ENCODE results near the gene TUBB4B. TPM values are rescaled to one million over a fixed set of nuclear protein-coding genes. Genes with fewer than 3 reads are reported as not detected.

TUBB4B gene
- polyA plus RNA-seq, 6 donors from 2014 or later = 22.7 to 53.2 (median 40.2) TPM

- Mint-ChIP-seq H3K27me3 (no peaks in the 10 kb centered on the region), H3K27ac (peak within 1 kb of the TSS; percentile 72 to 95 (median 87)), H3K36me3 (no peaks in the 10 kb centered on the region), H3K4me1 (peaks cover 15 to 42% (median 40%) of the 10 kb centered on the region in 3 donors), H3K9me3 (no peaks in the 10 kb centered on the region), H3K4me3 (peak within 1 kb of the TSS; percentile 84 to 92 (median 87))
- DNase-seq = peak; percentile 99
- peak; percentile 87 to 89 for ATAC-seq (ENCODE audit: low read depth in 2 of 2)
Measured at GRCh38 chr9:137200311-137201204, 40.5 kb upstream of the TUBB4B start, which contains the start of gene TPRN. Gene TPRN, minus strand, starts transcription at chr9:137200741. Its CDS starts 30 bp downstream, at chr9:137200711.

DNA sequence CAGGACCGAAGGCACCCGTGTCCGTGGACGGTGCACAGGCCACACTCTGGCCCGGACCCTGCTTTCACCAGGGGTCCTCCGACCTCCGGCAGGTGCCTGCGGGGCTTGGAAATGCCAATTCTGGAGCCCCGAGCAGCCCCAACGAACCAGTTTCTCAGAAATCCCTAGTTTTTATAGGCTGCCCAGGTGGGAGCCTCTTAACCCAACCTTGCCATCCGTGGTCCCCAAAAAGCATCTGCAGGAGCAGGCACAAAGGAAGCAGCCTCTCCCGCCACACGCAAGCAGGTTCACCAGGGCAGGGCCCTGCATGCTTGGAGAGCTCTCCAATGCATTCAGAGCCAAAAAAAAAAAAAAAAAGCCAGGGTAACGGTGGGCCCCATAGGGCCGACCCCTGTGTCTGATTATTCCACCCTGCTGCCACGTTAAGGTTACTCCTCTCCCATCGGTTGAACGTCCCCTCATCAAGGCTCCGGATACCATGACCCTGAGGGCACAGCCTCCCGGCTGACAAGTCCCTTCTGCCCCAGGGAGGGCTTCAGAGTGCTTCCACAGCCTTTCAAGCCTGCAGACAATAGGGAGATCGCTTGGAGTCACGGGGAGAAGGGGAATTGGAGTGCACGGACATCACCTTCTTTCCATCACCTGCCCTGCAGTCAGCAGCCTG, 39.8 kb upstream of the TUBB4B start:
- ATAC-seq (ENCODE audit: low read depth in 2 of 2) = no peak
- Mint-ChIP-seq H3K27ac (peak overlapping the region; percentile 72 to 95 (median 86)), H3K27me3 (no peaks in the 10 kb centered on the region), H3K4me1 (peaks cover 23 to 50% (median 48%) of the 10 kb centered on the region in 3 donors), H3K9me3 (no peaks in the 10 kb centered on the region), H3K36me3 (no peaks in the 10 kb centered on the region), H3K4me3 (peak overlapping the region; percentile 81 to 92 (median 87))
- DNase-seq = no peak

- ATAC-seq (ENCODE audit: low read depth in 2 of 2) (no peak), DNase-seq (no peak)
- H3K4me3 Mint-ChIP-seq = peak overlapping the region in 4 of 8 donors; percentile 51 to 92 (median 66)
- H3K9me3 Mint-ChIP-seq = no peaks in the 10 kb centered on the region
- H3K27me3 Mint-ChIP-seq = no peaks in the 10 kb centered on the region
- H3K4me1 Mint-ChIP-seq = peaks cover 34 to 64% (median 60%) of the 10 kb centered on the region in 3 donors
- peak overlapping the region in 1 of 6 donors; percentile 28 for H3K27ac Mint-ChIP-seq
- H3K36me3 Mint-ChIP-seq = no peaks in the 10 kb centered on the region
Measured at GRCh38 chr9:137202966-137203365, 38.1 kb upstream of the TUBB4B start.

DNA sequence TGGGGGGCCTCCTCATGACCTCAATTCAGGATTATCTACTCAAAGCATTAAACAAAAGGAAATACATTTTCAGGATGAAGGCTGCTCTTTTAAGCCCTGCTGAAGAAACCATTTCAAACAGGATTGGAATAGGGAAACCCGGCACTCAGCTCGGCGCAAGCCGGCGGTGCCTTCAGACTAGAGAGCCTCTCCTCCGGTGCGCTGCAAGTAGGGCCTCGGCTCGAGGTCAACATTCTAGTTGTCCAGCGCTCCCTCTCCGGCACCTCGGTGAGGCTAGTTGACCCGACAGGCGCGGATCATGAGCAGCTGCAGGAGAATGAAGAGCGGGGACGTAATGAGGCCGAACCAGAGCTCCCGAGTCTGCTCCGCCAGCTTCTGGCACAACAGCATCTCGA, 36.4 kb upstream of the TUBB4B start:
- Mint-ChIP-seq H3K36me3 (no peaks in the 10 kb centered on the region), H3K9me3 (no peaks in the 10 kb centered on the region), H3K4me1 (peaks cover 32 to 71% (median 56%) of the 10 kb centered on the region in 3 donors), H3K27ac (peak overlapping the region; percentile 92 to 98 (median 96)), H3K4me3 (peak overlapping the region; percentile 92 to 97 (median 93)), H3K27me3 (no peaks in the 10 kb centered on the region)
- no peak for ATAC-seq (ENCODE audit: low read depth in 2 of 2)
- no peak for DNase-seq

GRCh38 chr9:137205126-137206069, 35.7 kb upstream of the TUBB4B start, which contains the start of the genes NDOR1 and TMEM203:
Gene NDOR1, plus strand, starts transcription at chr9:137205700. Its CDS starts 78 bp downstream, at chr9:137205778.
Gene TMEM203, minus strand, starts transcription at chr9:137205648. Its CDS starts 234 bp downstream, at chr9:137205414.
- peak within 1 kb of the TSS; percentile 92 to 98 (median 96) for H3K27ac Mint-ChIP-seq
- H3K27me3 Mint-ChIP-seq = no peaks in the 10 kb centered on the region
- H3K4me3 Mint-ChIP-seq = peak within 1 kb of the TSS; percentile 92 to 97 (median 93)
- DNase-seq (peak; percentile 93), ATAC-seq (ENCODE audit: low read depth in 2 of 2) (peak; percentile 61 to 64)
- H3K9me3 Mint-ChIP-seq = no peaks in the 10 kb centered on the region
- H3K4me1 Mint-ChIP-seq = peaks cover 32 to 71% (median 55%) of the 10 kb centered on the region in 3 donors
- H3K36me3 Mint-ChIP-seq = no peaks in the 10 kb centered on the region

GRCh38 chr9:137206602-137207001, 34.5 kb upstream of the TUBB4B start:
- no peaks in the 10 kb centered on the region for H3K9me3 Mint-ChIP-seq
- no peaks in the 10 kb centered on the region for H3K27me3 Mint-ChIP-seq
- peak overlapping the region; percentile 86 to 97 (median 93) for H3K4me3 Mint-ChIP-seq
- ATAC-seq (ENCODE audit: low read depth in 2 of 2) (no peak), DNase-seq (no peak)
- H3K27ac Mint-ChIP-seq = peak overlapping the region in 4 of 6 donors; percentile 71 to 96 (median 85)
- peaks cover 38 to 68% (median 51%) of the 10 kb centered on the region in 3 donors for H3K4me1 Mint-ChIP-seq
- no peaks in the 10 kb centered on the region for H3K36me3 Mint-ChIP-seq

DNA sequence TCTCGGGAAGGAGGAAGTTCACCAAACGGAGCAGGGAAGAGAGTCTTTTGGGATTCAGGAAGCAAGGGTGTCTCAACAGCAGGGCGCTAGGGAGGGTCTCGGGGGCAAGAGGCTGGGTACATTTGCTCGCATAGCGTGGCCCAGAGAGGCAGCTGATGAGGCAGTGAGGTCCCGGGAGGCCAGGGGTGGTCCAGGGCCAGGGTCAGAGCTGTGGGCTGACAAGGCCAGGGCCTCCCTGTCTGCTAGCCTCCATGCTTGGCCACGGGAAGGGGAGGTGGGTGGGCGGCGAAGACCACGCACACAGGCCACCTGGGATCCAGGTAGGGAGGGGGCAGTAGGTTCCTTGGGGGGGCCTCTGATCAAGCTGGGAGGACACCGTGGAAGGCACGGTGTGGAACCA, 29.6 kb upstream of the TUBB4B start:
- Mint-ChIP-seq H3K36me3 (no peaks in the 10 kb centered on the region), H3K27me3 (no peaks in the 10 kb centered on the region), H3K27ac (peak overlapping the region in 1 of 6 donors; percentile 65), H3K4me3 (no peak overlapping the region), H3K4me1 (peaks cover 17 to 26% (median 19%) of the 10 kb centered on the region in 3 donors), H3K9me3 (no peaks in the 10 kb centered on the region)
- ATAC-seq (ENCODE audit: low read depth in 2 of 2) = no peak
- no peak for DNase-seq

DNA sequence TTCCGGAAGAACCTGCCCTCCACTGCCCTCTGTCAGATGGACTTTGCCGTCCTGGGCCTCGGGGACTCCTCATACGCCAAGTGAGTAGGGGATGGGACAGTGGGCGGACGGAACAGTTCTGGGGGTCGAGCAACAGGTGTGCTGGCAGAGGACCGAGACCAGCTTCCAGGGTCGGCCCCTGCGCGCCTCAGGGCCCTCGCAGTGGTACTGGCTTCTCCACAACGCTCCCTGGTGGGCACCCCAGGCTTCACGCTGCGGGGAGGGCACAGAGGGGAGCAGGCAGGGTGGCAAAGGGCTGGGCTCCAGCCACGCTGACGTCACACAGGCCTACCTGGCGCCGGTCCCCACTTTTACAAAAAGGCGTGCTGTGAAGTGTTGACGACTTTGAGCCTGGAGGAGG, 28.6 kb upstream of the TUBB4B start:
- ATAC-seq (ENCODE audit: low read depth in 2 of 2) (no peak), DNase-seq (no peak)
- no peaks in the 10 kb centered on the region for H3K27me3 Mint-ChIP-seq
- peak overlapping the region in 1 of 8 donors; percentile 56 for H3K4me3 Mint-ChIP-seq
- no peaks in the 10 kb centered on the region for H3K9me3 Mint-ChIP-seq
- no peak overlapping the region for H3K27ac Mint-ChIP-seq
- H3K36me3 Mint-ChIP-seq = no peaks in the 10 kb centered on the region
- H3K4me1 Mint-ChIP-seq = peaks cover 7 to 16% (median 9%) of the 10 kb centered on the region in 3 donors

DNA sequence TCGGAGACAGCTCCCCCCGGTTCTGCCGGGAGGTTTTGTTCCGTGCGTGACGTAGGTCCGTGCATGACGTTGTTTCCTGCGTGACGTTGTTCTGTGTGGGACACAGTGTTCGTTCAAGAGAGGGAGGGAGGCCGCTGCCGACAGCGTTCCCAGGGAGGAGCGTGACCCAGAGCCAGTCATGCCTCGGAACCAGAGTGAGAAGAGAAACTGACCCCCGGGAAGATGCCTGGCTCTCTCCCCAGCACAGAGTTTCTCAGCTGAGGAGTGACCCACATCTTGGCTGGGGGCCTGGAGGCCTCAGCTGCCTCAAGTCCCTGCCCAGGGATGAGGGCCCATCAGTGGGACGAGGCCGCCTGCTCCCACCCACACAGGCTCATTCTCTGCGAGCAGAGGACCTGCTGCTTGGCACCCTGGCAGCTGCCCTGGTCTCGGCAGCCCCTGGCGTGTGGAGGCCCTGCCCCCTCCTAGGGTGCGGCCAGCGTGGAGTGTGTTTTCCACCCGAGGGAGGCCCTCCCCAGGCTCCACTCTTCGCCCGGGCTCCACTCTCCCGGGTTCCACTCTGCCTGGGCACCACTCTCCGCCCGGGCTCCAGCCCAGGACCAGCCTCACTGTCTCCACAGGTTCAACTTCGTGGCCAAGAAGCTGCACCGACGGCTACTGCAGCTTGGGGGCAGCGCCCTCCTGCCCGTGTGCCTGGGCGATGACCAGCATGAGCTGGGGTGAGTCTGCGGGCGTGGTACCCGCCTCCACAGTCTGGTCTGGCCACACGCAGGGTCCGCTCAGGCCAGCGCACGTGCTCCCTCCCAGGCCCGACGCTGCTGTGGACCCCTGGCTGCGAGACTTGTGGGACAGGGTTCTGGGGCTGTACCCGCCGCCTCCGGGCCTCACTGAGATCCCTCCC, 27.7 kb upstream of the TUBB4B start:
- Mint-ChIP-seq H3K27me3 (no peaks in the 10 kb centered on the region), H3K9me3 (no peaks in the 10 kb centered on the region), H3K27ac (peak overlapping the region in 1 of 6 donors; percentile 37), H3K4me3 (peak overlapping the region in 2 of 8 donors; percentile 56 to 69), H3K4me1 (peaks cover 5 to 11% (median 7%) of the 10 kb centered on the region in 3 donors), H3K36me3 (no peaks in the 10 kb centered on the region)
- ATAC-seq (ENCODE audit: low read depth in 2 of 2) (no peak), DNase-seq (no peak)

DNA sequence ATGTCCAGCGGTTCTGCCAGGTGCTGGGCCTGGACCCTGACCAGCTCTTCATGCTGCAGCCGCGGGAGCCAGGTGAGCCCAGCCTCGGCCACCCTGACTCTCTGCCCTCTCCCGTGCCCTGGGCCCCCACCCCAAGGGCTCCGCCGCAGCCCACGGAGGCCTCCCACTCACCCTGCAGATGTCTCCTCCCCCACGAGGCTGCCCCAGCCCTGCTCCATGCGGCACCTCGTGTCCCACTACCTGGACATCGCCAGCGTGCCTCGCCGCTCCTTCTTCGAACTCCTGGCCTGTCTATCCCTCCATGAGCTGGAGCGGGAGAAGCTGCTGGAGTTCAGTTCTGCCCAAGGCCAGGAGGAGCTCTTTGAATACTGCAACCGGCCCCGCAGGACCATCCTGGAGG, 26.5 kb upstream of the TUBB4B start:
- Mint-ChIP-seq H3K4me1 (peaks cover 4 to 7% (median 5%) of the 10 kb centered on the region in 3 donors), H3K9me3 (no peaks in the 10 kb centered on the region), H3K4me3 (no peak overlapping the region), H3K27ac (no peak overlapping the region), H3K27me3 (no peaks in the 10 kb centered on the region), H3K36me3 (no peaks in the 10 kb centered on the region)
- ATAC-seq (ENCODE audit: low read depth in 2 of 2) = no peak
- DNase-seq = no peak

DNA sequence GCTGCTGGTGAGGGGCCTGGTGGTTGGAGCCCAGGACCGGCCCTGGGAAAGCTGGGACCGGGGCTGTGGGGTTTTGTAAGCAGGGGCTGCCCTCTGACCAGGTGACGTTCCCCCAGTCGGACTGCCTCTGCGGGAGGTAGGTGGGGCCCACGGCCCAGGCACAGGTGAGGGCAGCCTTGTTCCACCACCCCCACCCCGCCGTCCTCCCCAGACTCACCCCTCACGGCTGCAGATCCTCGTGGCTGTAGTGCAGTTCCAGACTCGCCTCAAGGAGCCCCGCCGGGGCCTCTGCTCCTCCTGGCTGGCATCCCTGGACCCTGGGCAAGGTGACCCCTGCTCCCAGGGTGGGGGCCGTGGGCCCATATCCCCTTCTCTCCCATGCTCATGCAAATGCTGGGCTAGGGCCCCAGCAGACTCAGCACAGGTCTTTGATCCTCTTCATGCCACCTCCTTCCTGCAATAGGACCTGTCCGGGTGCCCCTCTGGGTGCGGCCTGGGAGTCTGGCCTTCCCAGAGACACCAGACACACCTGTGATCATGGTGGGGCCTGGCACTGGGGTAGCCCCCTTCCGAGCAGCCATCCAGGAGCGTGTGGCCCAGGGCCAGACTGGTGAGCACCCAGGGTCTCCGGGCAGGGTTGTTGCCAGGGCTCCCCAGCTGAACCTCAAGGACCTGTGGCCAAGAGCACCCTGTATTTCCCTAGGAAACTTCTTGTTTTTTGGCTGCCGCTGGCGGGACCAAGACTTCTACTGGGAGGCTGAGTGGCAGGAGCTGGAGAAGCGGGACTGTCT, 25.7 kb upstream of the TUBB4B start:
- ATAC-seq (ENCODE audit: low read depth in 2 of 2) (no peak), DNase-seq (no peak)
- H3K9me3 Mint-ChIP-seq = no peaks in the 10 kb centered on the region
- H3K4me1 Mint-ChIP-seq = peaks cover 4 to 7% (median 5%) of the 10 kb centered on the region in 3 donors
- H3K27me3 Mint-ChIP-seq = no peaks in the 10 kb centered on the region
- no peak overlapping the region for H3K4me3 Mint-ChIP-seq
- no peak overlapping the region for H3K27ac Mint-ChIP-seq
- H3K36me3 Mint-ChIP-seq = no peaks in the 10 kb centered on the region
